Uterus (tissue), 4 donors: ENCODE results near the gene ZNF391. TPM values are rescaled to one million over a fixed set of nuclear protein-coding genes. Genes with fewer than 3 reads are reported as not detected.

ENCODE experiments used
- DNase-seq, 2 donors: peaks; one replicate each; pipeline ENCODE4 v3.0.0-alpha.2; 2019 to 2020
- H3K27ac ChIP-seq, 2 donors: fragments of 200-600 bp; sonication (generic); 1 replicate in 1 of 2; 2 replicates in 1 of 2; pipeline ENCODE4 v1.5.1; 2016 to 2018
- H3K27me3 ChIP-seq, 2 donors: fragments of 200-600 bp; sonication (generic); one replicate each; pipeline ENCODE4 v1.5.1; 2018 to 2019; ENCODE audit warnings: control low read depth in 1 of 2
- H3K36me3 ChIP-seq, 2 donors: fragments of 200-600 bp; sonication (generic); one replicate each; pipeline ENCODE4 v1.5.1; 2019; ENCODE audit warnings: control low read depth in 1 of 2
- H3K4me1 ChIP-seq, 2 donors: fragments of 200-600 bp; sonication (generic); one replicate each; pipeline ENCODE4 v1.5.1; 2018 to 2019; ENCODE audit warnings: control low read depth in 1 of 2
- H3K4me3 ChIP-seq, 2 donors: fragments of 200-600 bp; sonication (generic); 1 replicate in 1 of 2; 2 replicates in 1 of 2; pipeline ENCODE4 v1.5.1; 2018 to 2019; ENCODE audit warnings: mild to moderate bottlenecking in 1 of 2
- H3K9me3 ChIP-seq, 2 donors: fragments of 200-600 bp; sonication (generic); one replicate each; pipeline ENCODE4 v1.5.1; 2019; ENCODE audit warnings: control low read depth in 1 of 2
- POLR2A ChIP-seq, 2 donors: fragments of 450-650 bp; IDR thresholded peaks; one replicate each; pipeline ENCODE4 v1.6.1; 2016; ENCODE audit warnings: antibody characterized with exemption in 2 of 2, mild to moderate bottlenecking in 1 of 2, moderate library complexity in 1 of 2
- intact Hi-C: fragments of 100-400 bp; cut with DNase I; formaldehyde crosslinking; loops from one replicate; pipeline ENCODE4 v1.15.1; 2023; ENCODE audit warnings: low total_unique reads
- total RNA-seq, 4 donors: library from RNA; depleted of rRNA in 3 of 4; stranded (reverse); fragments of >200 nt in 3 of 4; gene quantifications; one replicate each; pipeline versions ENCODE4 v1.1.0 to v1.2.4, GENCODE V29; 2014 to 2023
- TF ChIP-seq, protein P1 (sequence below), 4 experiments: fragments of 200-600 bp in 2 of 4; fragments of 450-650 bp in 2 of 4; sonication (generic) in 2 of 4; IDR thresholded peaks; one replicate each; pipeline ENCODE4 v1.5.1; 2016 to 2019; ENCODE audit warnings: antibody characterized with exemption in 4 of 4, mild to moderate bottlenecking in 2 of 4, moderate library complexity in 1 of 4
- donor health status: DM: yes; HTN: yes; CAD: no.

ZNF391 gene
- total RNA-seq, 4 donors from 2014 or later, result 4.6 to 10.1 (median 5.9) TPM; not detected in 1

DNA sequence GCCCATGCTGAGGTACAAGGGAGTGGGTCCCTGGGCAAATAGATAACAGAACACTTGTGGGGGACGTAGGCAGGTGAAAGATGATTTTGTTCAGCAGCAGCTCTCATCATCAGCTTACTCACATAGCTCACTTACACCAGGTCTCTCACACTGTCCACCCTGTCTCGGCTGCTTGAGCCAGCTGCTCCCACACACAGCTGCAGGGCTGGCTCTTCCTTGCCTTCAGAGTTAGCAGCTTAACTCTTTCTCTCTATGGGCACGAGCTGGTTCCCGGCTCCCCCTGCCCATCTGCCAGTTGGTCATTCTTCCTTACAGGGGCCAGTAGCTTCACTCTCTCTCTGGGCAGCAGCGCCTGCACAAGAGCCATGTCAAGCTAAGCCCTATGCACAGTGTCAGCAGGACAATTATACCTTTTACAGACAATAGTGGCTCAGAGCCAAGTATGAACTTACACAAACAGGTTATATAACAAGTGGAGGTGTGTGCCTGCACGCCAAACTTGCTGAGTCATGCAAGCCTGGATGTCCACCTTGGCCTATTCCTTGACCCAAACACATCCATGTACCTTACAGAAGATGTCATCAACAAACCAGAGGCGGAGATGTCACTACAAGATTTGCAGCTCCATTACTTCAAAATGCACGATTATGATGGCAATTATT is 18.7 kb downstream of the ZNF391 start:
- Histone ChIP-seq H3K9me3 (no peaks in the 10 kb centered on the region), H3K27me3 (no peaks in the 10 kb centered on the region), H3K27ac (no peak overlapping the region), H3K4me3 (no peak overlapping the region), H3K36me3 (no peaks in the 10 kb centered on the region), H3K4me1 (no peaks in the 10 kb centered on the region)
- TF ChIP-seq POLR2A (IDR thresholded peaks at IDR 0.05), result no peak
- TF ChIP-seq, protein P1, sequence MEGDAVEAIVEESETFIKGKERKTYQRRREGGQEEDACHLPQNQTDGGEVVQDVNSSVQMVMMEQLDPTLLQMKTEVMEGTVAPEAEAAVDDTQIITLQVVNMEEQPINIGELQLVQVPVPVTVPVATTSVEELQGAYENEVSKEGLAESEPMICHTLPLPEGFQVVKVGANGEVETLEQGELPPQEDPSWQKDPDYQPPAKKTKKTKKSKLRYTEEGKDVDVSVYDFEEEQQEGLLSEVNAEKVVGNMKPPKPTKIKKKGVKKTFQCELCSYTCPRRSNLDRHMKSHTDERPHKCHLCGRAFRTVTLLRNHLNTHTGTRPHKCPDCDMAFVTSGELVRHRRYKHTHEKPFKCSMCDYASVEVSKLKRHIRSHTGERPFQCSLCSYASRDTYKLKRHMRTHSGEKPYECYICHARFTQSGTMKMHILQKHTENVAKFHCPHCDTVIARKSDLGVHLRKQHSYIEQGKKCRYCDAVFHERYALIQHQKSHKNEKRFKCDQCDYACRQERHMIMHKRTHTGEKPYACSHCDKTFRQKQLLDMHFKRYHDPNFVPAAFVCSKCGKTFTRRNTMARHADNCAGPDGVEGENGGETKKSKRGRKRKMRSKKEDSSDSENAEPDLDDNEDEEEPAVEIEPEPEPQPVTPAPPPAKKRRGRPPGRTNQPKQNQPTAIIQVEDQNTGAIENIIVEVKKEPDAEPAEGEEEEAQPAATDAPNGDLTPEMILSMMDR (IDR thresholded peaks at IDR 0.05), result no peak
- intact Hi-C loops, result no loop called here
- no peak for DNase-seq

DNA sequence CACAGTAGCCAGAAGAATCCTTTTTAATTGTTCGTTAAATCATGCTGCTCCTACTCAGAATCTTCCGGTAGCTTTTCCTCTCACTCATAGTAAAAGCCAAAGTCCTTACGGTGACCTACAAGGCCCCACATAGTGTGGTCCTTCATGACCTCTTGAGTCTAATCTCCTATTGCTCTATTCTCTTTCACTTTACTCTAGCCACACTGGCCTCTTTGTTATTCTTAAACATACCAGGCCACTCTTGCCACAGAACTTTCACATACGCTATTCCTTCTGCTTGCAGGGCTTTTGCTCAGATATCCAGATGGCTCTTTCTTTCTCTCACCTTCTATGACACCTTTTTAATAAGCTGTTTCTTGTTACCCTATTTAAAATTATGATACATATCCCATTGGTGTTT is 25.7 kb downstream of the ZNF391 start:
- Histone ChIP-seq H3K36me3 (no peaks in the 10 kb centered on the region), H3K9me3 (no peaks in the 10 kb centered on the region), H3K27me3 (no peaks in the 10 kb centered on the region), H3K27ac (no peak overlapping the region), H3K4me1 (no peaks in the 10 kb centered on the region), H3K4me3 (no peak overlapping the region)
- no peak for TF ChIP-seq POLR2A (IDR thresholded peaks at IDR 0.05)
- TF ChIP-seq, protein P1 (IDR thresholded peaks at IDR 0.05), result no peak
- DNase-seq, result no peak
- intact Hi-C loops, result no loop called here

DNA sequence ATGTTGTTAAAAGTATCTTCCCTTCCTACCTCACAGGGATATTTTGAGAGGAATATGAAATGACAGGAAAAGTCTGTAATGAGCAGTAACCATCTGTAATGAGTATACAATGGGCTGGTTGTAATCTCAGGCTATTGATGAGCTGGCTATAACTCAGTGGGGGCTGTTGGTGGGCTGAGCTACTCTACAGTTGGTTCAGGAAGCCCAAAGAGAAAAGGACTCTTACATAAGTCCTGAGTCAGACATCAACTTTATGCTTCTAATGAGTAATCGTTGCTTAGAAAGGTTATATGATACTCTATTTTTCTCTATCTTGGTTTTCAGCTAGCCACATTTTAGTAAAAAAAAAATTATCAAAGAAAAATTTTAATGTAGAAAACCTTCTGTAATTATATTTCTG is 26.4 kb downstream of the ZNF391 start:
- Histone ChIP-seq H3K27ac (no peak overlapping the region), H3K9me3 (no peaks in the 10 kb centered on the region), H3K27me3 (no peaks in the 10 kb centered on the region), H3K36me3 (no peaks in the 10 kb centered on the region), H3K4me3 (no peak overlapping the region), H3K4me1 (no peaks in the 10 kb centered on the region)
- TF ChIP-seq POLR2A (IDR thresholded peaks at IDR 0.05), result no peak
- TF ChIP-seq, protein P1 (IDR thresholded peaks at IDR 0.05), result no peak
- no peak for DNase-seq
- intact Hi-C loops, result no loop called here

DNA sequence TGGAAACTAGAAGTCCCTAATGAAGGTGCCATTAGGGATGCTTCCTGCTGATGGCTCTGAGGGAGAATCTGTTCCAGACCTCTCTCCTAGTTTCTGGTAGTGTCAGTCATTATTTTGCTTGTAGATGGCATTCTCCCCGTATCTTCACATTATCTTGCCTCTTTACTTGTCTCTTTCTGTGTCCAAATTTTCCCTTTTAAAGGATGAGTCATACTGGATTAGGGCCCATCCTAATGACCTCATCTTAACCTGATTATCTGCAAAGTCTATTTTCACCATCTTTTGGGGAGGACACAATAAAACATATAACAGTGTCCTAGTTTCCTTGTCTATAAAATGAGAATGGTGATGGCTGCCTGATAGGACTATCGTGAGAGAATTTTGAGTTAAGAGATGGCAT is 27.3 kb downstream of the ZNF391 start:
- TF ChIP-seq POLR2A (IDR thresholded peaks at IDR 0.05), result no peak
- TF ChIP-seq, protein P1 (IDR thresholded peaks at IDR 0.05), result no peak
- H3K27ac ChIP-seq, result no peak overlapping the region
- H3K27me3 ChIP-seq, result no peaks in the 10 kb centered on the region
- no peaks in the 10 kb centered on the region for H3K9me3 ChIP-seq
- DNase-seq, result no peak
- H3K4me1 ChIP-seq, result no peaks in the 10 kb centered on the region
- no peak overlapping the region for H3K4me3 ChIP-seq
- intact Hi-C loops, result no loop called here
- no peaks in the 10 kb centered on the region for H3K36me3 ChIP-seq

DNA sequence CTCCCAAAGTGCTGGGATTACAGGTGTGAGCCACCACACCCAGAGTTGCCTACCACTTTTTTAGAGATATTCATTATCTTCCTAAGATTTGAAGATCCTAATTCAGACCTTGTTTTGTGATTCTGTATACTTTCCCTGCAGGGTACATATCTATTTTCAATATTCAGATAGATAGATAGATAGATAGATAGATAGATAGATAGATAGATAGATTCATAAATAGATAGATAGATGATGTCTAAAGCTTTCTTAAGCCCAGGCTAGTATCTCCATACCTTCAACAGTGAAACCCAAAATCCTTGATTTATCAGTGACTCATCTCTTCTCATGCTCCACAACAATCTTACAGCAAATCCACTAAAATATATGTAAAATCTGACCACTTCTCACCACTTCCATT is 30.8 kb downstream of the ZNF391 start:
- no peak overlapping the region for H3K27ac ChIP-seq
- no peaks in the 10 kb centered on the region for H3K36me3 ChIP-seq
- no peak overlapping the region for H3K4me3 ChIP-seq
- no peaks in the 10 kb centered on the region for H3K4me1 ChIP-seq
- no peaks in the 10 kb centered on the region for H3K9me3 ChIP-seq
- no peaks in the 10 kb centered on the region for H3K27me3 ChIP-seq
- DNase-seq, result no peak
- TF ChIP-seq, protein P1 (IDR thresholded peaks at IDR 0.05), result no peak
- TF ChIP-seq POLR2A (IDR thresholded peaks at IDR 0.05), result no peak
- intact Hi-C loops, result no loop called here
